ENCODE results near the gene OPA3.

- TF ChIP-seq CTCF (conservative IDR thresholded peaks at IDR 0.05 in 1 of 2, IDR thresholded peaks at IDR 0.05 in 1 of 2; ENCODE audit: extremely low read depth in 1 of 2, insufficient read depth in 1 of 2, low read depth in 1 of 2, low read length in 2 of 2) (no peak), EZH2 (IDR thresholded peaks at IDR 0.05; ENCODE audit: borderline replicate concordance, low read length) (no peak)
Observed at GRCh38 chr19:45483033-45483432, 101.6 kb downstream of the OPA3 start.
